ENCODE results near the gene NBAS. TPM values are rescaled to one million over a fixed set of nuclear protein-coding genes. Genes with fewer than 3 reads are reported as not detected.
"Not testable (repeated sequence)": the region's sequence is repeated elsewhere in the genome, so short reads cannot be mapped to it uniquely, and the experiment has no call there.

Gene NBAS
- total and polyA plus RNA-seq, 2 donors (not counting 3 experiments of a cell fraction or from before 2014, with no cell fraction given): 29.4 to 43.0 TPM

DNA sequence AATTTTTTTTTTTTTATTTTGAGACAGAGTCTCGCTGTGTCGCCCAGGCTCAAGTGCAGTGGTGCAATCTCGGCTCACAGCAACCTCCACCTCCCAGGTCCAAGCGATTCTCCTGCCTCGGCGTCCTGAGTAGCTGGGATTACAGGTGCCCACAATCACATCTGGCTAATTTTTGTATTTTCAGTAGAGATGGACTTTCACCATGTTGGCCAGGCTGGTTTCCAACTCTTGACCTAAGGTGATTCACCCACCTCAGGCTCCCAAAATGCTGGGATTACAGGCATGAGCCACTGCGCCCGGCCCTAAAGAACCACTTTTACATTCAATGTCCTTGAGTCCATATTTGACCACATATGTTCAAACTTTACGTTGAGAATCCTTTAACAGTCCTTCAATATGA is 156.6 kb downstream of the NBAS start:
- FAIRE-seq; BruUV-seq (replicated peaks): not testable (repeated sequence)

GRCh38 chr2:15400240-15400826 is 160.8 kb downstream of the NBAS start:
- H3K9me3 ChIP-seq (replicated peaks; ENCODE audit: control insufficient read depth, insufficient read depth, low read length): no peaks in the 10 kb centered on the region
- TF ChIP-seq FOS (IDR thresholded peaks at IDR 0.05; ENCODE audit: borderline replicate concordance, insufficient read depth, low read length): no peak
- TF ChIP-seq EZH2 (IDR thresholded peaks at IDR 0.05; ENCODE audit: borderline replicate concordance, low read depth, low read length, severe bottlenecking): no peak
- no peak for TF ChIP-seq CTCF (IDR thresholded peaks at IDR 0.05; ENCODE audit: extremely low read depth in 1 of 2, insufficient read depth in 1 of 2, low read depth in 1 of 2, low read length in 2 of 2)
- TF ChIP-seq GATA2 (IDR thresholded peaks at IDR 0.05; ENCODE audit: insufficient read depth, insufficient read length, low read depth, low read length): no peak
- no peak for TF ChIP-seq MAX (IDR thresholded peaks at IDR 0.05; ENCODE audit: insufficient read depth, insufficient read length)
- TF ChIP-seq POLR2A (IDR thresholded peaks at IDR 0.05; ENCODE audit: low read depth, low read length): no peak
- no peak for TF ChIP-seq MYC (IDR thresholded peaks at IDR 0.05; ENCODE audit: low read depth, low read length)
- no peak for TF ChIP-seq JUN (IDR thresholded peaks at IDR 0.05; ENCODE audit: borderline replicate concordance, insufficient read depth, insufficient read length, low read depth)
- no peak for TF ChIP-seq POLR2AphosphoS5 (IDR thresholded peaks at IDR 0.05; ENCODE audit: insufficient read depth, low read depth, low read length)
- dilution Hi-C loops (cut with MboI; ENCODE audit: extremely low pct_ligation_motif_present, low sequenced_read_pairs) (no loop called here), intact Hi-C loops (cut with micrococcal nuclease) (no loop called here)
- ChIA-PET CTCF (no interaction called here), POLR2A (no interaction called here)
- no peaks in the 10 kb centered on the region for H3K27me3 ChIP-seq (ENCODE audit: control insufficient read depth in 2 of 2, insufficient read depth in 2 of 2, low read length in 2 of 2)
- no peak overlapping the region for H3K4me3 ChIP-seq (replicated peaks in 1 of 3; ENCODE audit: insufficient read depth in 1 of 3, low read depth in 1 of 3, low read length in 3 of 3)
- no peaks in the 10 kb centered on the region for H3K79me2 ChIP-seq (ENCODE audit: control insufficient read depth, insufficient read depth, low read length)
- FAIRE-seq: no peak
- peaks cover 7% of the 10 kb centered on the region for H3K4me1 ChIP-seq (ENCODE audit: control insufficient read depth, extremely low read depth, insufficient read depth, low read length)
- H4K20me1 ChIP-seq (replicated peaks; ENCODE audit: control insufficient read depth, extremely low read depth, insufficient read depth, low read length): no peaks in the 10 kb centered on the region
- peak overlapping the region; percentile 21 for H3K4me2 ChIP-seq (ENCODE audit: insufficient read depth, low read length)
- BruUV-seq (replicated peaks): no TSS peak
- peaks cover 0 to 2% of the 10 kb centered on the region in 2 experiments for H3K36me3 ChIP-seq (ENCODE audit: control insufficient read depth in 2 of 2, extremely low read depth in 1 of 2, insufficient read depth in 2 of 2, low read length in 2 of 2)
- no peaks in the 10 kb centered on the region for H3K9me1 ChIP-seq (replicated peaks; ENCODE audit: control insufficient read depth, extremely low read depth, insufficient read depth, low read length)
- H2AFZ ChIP-seq (ENCODE audit: low read depth, low read length): no peak overlapping the region
- DNase-seq (ENCODE audit: low read depth, low spot score): peak; percentile 65
- H3K27ac ChIP-seq (ENCODE audit: insufficient read depth, low read depth, low read length): no peak overlapping the region
- no peak overlapping the region for H3K9ac ChIP-seq (replicated peaks; ENCODE audit: extremely low read depth, insufficient read depth, low read length)

More for the DNA sequence above, 156.6 kb downstream of the NBAS start:
- H4K20me1 ChIP-seq (replicated peaks; ENCODE audit: control insufficient read depth, extremely low read depth, insufficient read depth, low read length); H3K27ac ChIP-seq (ENCODE audit: insufficient read depth, low read depth, low read length); H3K79me2 ChIP-seq (ENCODE audit: control insufficient read depth, insufficient read depth, low read length); H3K4me2 ChIP-seq (ENCODE audit: insufficient read depth, low read length); H3K9me1 ChIP-seq (replicated peaks; ENCODE audit: control insufficient read depth, extremely low read depth, insufficient read depth, low read length); intact Hi-C loops (cut with micrococcal nuclease); POLR2A ChIA-PET; CTCF ChIA-PET; dilution Hi-C loops (cut with MboI; ENCODE audit: extremely low pct_ligation_motif_present, low sequenced_read_pairs); H2AFZ ChIP-seq (ENCODE audit: low read depth, low read length); H3K4me3 ChIP-seq (replicated peaks in 1 of 3; ENCODE audit: insufficient read depth in 1 of 3, low read depth in 1 of 3, low read length in 3 of 3); H3K9me3 ChIP-seq (replicated peaks; ENCODE audit: control insufficient read depth, insufficient read depth, low read length); H3K9ac ChIP-seq (replicated peaks; ENCODE audit: extremely low read depth, insufficient read depth, low read length); H3K4me1 ChIP-seq (ENCODE audit: control insufficient read depth, extremely low read depth, insufficient read depth, low read length); H3K27me3 ChIP-seq (ENCODE audit: control insufficient read depth in 2 of 2, insufficient read depth in 2 of 2, low read length in 2 of 2); H3K36me3 ChIP-seq (ENCODE audit: control insufficient read depth in 2 of 2, extremely low read depth in 1 of 2, insufficient read depth in 2 of 2, low read length in 2 of 2); DNase-seq (ENCODE audit: low read depth, low spot score): not testable (repeated sequence)

Measured in endothelial cell of umbilical vein (primary cell).